Measurements from ENCODE around the gene LOX.

LOX gene, protein sequence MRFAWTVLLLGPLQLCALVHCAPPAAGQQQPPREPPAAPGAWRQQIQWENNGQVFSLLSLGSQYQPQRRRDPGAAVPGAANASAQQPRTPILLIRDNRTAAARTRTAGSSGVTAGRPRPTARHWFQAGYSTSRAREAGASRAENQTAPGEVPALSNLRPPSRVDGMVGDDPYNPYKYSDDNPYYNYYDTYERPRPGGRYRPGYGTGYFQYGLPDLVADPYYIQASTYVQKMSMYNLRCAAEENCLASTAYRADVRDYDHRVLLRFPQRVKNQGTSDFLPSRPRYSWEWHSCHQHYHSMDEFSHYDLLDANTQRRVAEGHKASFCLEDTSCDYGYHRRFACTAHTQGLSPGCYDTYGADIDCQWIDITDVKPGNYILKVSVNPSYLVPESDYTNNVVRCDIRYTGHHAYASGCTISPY

DNA sequence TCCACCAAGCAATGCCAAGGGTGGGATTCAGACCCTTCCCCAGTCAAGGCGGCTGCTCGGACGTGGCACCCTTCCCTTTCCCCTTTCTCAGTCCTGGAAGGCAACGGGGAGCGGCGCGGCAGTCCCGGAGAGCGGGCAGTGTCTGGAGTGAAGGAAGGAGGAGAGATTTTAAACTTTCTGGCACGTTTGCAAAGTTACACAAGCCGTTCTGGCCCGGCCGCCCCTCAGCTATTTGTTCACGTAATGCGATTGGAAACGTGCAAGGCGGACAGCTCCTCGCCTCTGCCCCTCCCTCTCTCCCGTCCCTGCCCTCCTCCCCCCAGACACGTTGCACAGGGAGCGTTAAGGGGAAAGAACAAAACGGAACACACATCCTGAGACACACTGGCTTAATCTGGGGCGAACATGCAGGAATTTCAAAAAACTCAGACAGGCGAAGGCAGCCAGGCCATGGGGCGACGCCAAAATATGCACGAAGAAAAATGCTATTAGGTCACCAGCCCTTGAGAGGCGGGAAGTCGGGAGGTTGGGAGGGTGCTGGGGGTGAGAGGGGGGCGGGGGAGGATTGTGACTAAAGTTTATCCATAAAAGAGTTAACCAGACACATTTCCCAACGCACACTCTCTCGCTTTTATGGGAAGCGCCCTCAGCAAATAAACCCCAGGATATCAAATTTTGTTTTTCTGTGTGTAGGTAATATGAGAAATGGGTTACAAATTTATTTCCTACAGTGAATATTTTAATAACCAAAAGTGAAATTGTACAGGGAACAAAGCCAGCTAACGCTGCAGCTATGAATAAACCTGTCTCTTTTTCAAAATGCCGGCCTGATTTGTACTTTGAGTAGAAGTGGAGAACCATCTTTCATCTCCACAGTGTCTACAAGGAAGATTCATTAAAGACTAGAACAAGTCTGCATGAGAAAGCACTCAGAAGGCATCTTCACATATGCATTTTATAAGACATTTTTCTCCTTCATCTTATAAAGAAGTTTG is at the start of gene LOX:
LOX (minus strand) TSS at position 144 of the 995 bp plus-strand sequence. CDS start 274 bp downstream, outside the sequence.
- H3K4me3 ChIP-seq (ENCODE audit: low read depth, low read length): peak within 1 kb of the TSS; percentile 80
- no peaks in the 10 kb centered on the region for H3K9me3 ChIP-seq (ENCODE audit: control insufficient read depth, insufficient read depth, low read length)
- H3K4me1 ChIP-seq (ENCODE audit: control insufficient read depth, insufficient read depth, low read length): no peaks in the 10 kb centered on the region
- H3K36me3 ChIP-seq (ENCODE audit: control insufficient read depth, insufficient read depth, low read length): no peaks in the 10 kb centered on the region
- H3K9ac ChIP-seq (ENCODE audit: low read depth, low read length): peak within 1 kb of the TSS; percentile 55
- peaks cover 36% of the 10 kb centered on the region for H3K27me3 ChIP-seq (ENCODE audit: control insufficient read depth, insufficient read depth, low read length)

DNA sequence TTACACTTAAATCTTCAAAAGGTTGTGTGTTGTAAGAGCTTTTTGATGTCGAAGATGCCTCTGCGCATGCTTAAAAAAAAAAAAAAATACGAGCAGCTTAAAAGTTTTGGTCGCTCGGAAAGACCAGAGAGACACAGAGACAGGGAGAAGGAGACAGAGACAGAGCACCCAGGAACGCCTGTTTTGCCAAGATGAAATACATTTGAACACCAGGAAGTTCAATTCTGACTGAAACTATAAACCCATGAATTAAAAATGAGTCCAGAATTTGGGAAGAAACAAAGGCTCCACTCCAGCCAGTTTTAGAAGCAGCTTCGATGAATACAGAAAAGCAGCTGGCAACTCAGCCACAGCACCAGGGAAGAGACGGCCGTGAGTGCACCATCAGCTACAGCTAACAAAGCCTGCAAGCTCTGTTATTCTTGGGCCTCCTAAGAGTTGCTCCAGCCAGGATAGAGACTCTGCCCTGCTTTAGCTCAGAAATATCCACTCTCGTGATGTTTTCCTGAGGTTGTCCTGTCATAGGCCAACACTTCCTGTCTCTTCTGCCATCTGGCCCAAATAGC is 48.8 kb upstream of the LOX start:
- H3K36me3 ChIP-seq (ENCODE audit: control insufficient read depth, insufficient read depth, low read length): no peaks in the 10 kb centered on the region
- no peaks in the 10 kb centered on the region for H3K4me1 ChIP-seq (ENCODE audit: control insufficient read depth, insufficient read depth, low read length)
- no peaks in the 10 kb centered on the region for H3K9me3 ChIP-seq (ENCODE audit: control insufficient read depth, insufficient read depth, low read length)
- no peak overlapping the region for H3K4me3 ChIP-seq (ENCODE audit: low read depth, low read length)
- no peak overlapping the region for H3K9ac ChIP-seq (ENCODE audit: low read depth, low read length)
- no peaks in the 10 kb centered on the region for H3K27me3 ChIP-seq (ENCODE audit: control insufficient read depth, insufficient read depth, low read length)

DNA sequence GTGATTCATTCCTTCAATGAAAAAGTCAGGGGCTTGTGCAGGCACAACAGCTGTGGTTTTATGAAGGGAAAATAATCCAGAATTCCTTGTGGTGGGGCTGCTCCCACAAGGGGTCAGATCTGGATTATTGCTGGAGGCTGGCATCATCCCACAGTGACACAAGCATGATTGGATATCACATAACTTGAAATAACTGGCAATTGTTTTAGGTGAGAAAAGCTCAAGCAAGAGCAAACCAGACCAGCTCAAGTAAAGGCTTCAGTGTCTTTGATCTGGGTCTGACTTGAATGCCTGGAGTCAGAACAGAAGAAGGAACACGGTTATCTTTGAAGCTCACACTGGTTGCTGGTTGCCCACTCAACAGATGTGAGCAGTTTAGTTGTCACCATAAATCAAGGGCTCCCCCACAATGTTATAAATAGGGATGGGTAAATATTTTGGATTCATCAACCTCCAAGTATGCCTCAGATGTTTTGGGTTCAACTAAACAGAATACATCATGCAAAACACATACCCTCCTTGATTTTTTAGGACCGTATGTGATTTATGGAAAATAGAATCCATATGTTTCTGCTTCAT is 48.2 kb upstream of the LOX start:
- no peak overlapping the region for H3K4me3 ChIP-seq (ENCODE audit: low read depth, low read length)
- H3K36me3 ChIP-seq (ENCODE audit: control insufficient read depth, insufficient read depth, low read length): no peaks in the 10 kb centered on the region
- no peaks in the 10 kb centered on the region for H3K27me3 ChIP-seq (ENCODE audit: control insufficient read depth, insufficient read depth, low read length)
- H3K4me1 ChIP-seq (ENCODE audit: control insufficient read depth, insufficient read depth, low read length): no peaks in the 10 kb centered on the region
- H3K9ac ChIP-seq (ENCODE audit: low read depth, low read length): no peak overlapping the region
- no peaks in the 10 kb centered on the region for H3K9me3 ChIP-seq (ENCODE audit: control insufficient read depth, insufficient read depth, low read length)

DNA sequence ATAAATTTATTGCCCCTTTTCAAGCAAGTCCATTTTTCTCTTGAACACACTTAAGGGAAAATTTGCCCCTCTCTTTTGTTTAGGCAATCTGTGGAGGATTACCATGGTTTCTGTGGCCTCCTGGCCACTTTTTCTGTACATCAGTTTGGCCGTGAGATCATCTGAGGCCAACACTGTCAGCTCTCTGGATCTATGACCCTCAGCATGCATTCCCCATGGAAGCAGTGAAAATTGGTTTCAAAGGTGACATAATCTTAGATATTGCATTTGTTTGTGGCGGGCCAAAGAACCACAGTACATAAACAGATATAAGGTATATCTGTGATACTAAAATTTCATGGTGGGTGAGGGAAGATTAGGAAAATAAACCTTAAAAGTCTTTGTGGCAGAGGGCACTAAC is 46.7 kb upstream of the LOX start:
- H3K9ac ChIP-seq (ENCODE audit: low read depth, low read length): no peak overlapping the region
- H3K4me1 ChIP-seq (ENCODE audit: control insufficient read depth, insufficient read depth, low read length): no peaks in the 10 kb centered on the region
- H3K27me3 ChIP-seq (ENCODE audit: control insufficient read depth, insufficient read depth, low read length): no peaks in the 10 kb centered on the region

DNA sequence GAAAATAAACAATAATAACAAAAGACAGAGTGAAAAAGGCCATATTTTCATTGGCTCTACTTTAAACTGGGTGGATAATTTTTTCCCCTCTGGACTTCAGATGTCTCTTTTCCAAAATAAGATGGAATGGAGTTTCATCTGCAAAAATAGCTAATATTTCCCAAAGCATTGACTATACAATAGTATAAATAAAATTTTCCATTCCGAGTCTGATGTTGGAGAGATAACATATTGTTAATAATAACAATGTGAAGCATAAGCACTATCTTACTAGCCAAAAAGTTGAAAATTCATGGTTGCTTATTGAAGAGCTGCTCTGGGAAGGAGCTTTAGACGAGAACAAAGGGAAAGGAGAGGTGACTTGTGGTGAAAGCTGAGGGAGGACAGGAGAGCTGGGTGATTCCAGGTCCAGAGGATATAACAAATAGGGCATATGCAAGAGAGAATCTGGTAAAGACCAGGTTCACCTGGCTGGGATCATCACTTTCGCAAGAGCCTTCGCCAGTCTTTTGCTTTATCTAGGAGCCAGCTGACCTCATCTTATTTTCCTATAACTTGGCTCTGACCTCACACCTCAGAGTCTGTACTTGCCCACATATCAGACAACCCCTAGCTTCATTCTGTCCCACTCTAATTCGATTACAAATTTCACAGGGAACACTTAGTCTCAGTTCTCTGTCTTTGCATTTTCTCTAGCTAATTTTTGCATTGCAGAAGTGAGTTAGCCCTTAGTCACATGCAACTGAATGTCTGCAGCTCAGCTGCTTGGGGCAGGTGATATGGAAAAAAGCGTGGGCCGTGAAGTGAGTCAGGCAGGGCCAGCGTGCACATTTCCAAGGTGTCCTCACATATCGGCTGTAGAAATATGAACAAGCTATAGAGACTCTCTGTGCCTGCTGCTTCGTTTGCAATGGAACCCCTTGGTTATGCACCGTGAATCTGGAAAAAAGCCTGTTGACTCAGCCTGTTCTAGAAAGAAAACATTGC is 43.7 kb upstream of the LOX start:
- Histone ChIP-seq H3K9me3 (ENCODE audit: control insufficient read depth, insufficient read depth, low read length) (no peaks in the 10 kb centered on the region), H3K27me3 (ENCODE audit: control insufficient read depth, insufficient read depth, low read length) (no peaks in the 10 kb centered on the region), H3K36me3 (ENCODE audit: control insufficient read depth, insufficient read depth, low read length) (no peaks in the 10 kb centered on the region), H3K9ac (ENCODE audit: low read depth, low read length) (no peak overlapping the region), H3K4me3 (ENCODE audit: low read depth, low read length) (no peak overlapping the region), H3K4me1 (ENCODE audit: control insufficient read depth, insufficient read depth, low read length) (no peaks in the 10 kb centered on the region)

More for the DNA sequence above, 46.7 kb upstream of the LOX start:
- no peak overlapping the region for H3K4me3 ChIP-seq (ENCODE audit: low read depth, low read length)
- no peaks in the 10 kb centered on the region for H3K36me3 ChIP-seq (ENCODE audit: control insufficient read depth, insufficient read depth, low read length)
- no peaks in the 10 kb centered on the region for H3K9me3 ChIP-seq (ENCODE audit: control insufficient read depth, insufficient read depth, low read length)

DNA sequence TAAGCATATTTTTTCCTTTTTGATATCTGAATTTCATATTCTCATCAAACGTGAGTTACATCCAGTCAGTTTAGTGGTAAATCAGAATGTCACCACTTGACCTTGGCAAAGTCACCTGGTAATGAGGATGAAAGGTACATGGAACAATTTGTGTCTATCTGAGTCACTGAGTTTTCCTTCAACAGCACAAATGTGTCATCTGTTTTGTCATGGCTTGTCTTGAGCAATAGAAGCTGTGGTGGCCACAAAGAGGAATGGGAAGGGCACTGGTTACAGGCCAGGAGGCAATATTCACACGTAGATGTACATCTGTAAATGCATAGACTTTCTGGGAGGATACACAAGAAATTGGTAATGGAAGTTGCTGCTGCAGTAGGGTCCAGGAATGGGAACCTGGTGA is 42.9 kb upstream of the LOX start:
- Histone ChIP-seq H3K4me3 (ENCODE audit: low read depth, low read length) (no peak overlapping the region), H3K36me3 (ENCODE audit: control insufficient read depth, insufficient read depth, low read length) (no peaks in the 10 kb centered on the region), H3K9me3 (ENCODE audit: control insufficient read depth, insufficient read depth, low read length) (no peaks in the 10 kb centered on the region), H3K27me3 (ENCODE audit: control insufficient read depth, insufficient read depth, low read length) (no peaks in the 10 kb centered on the region), H3K9ac (ENCODE audit: low read depth, low read length) (no peak overlapping the region), H3K4me1 (ENCODE audit: control insufficient read depth, insufficient read depth, low read length) (no peaks in the 10 kb centered on the region)

DNA sequence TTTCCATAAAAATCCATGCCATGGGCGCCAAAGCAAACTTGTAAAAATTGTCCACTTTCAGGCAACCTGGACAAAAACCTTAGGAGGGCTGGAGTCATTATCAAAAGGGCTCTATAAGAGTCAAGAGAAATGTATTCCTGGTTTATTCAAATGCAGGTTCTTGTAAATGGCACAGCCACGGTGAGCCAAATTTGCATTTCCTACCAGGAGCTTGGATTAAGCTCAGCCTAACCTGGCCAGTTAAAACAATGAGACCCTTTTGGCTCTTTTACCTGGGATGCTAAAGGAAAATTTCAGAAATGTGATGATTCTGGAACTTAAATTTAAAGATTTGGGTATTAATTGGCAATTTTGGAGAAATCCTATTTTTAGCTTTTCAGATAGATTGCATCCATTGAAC is 42.4 kb upstream of the LOX start:
- H3K9ac ChIP-seq (ENCODE audit: low read depth, low read length): no peak overlapping the region
- no peaks in the 10 kb centered on the region for H3K9me3 ChIP-seq (ENCODE audit: control insufficient read depth, insufficient read depth, low read length)
- H3K4me3 ChIP-seq (ENCODE audit: low read depth, low read length): no peak overlapping the region
- no peaks in the 10 kb centered on the region for H3K36me3 ChIP-seq (ENCODE audit: control insufficient read depth, insufficient read depth, low read length)
- H3K27me3 ChIP-seq (ENCODE audit: control insufficient read depth, insufficient read depth, low read length): no peaks in the 10 kb centered on the region
- H3K4me1 ChIP-seq (ENCODE audit: control insufficient read depth, insufficient read depth, low read length): no peaks in the 10 kb centered on the region

DNA sequence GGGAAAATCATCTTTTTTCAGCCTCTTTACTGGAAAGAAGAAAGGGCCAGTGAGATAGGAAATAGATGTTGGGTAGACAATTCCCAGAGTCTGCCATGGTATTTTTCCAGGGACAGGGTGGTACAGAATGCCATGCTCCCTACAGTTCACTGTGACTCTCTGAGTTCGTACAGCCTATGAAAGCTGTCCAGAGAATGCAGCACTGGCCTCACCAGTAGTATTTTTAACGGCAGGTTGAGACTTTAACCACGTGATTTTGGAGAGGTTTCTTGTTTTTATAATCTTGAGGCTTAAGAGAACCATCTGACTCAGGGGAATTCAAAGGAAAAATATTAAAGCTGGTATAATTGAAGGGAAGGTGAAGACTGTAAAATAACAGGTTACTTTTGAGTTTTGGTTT is 41.1 kb upstream of the LOX start:
- H3K9ac ChIP-seq (ENCODE audit: low read depth, low read length): no peak overlapping the region
- no peaks in the 10 kb centered on the region for H3K27me3 ChIP-seq (ENCODE audit: control insufficient read depth, insufficient read depth, low read length)
- no peaks in the 10 kb centered on the region for H3K9me3 ChIP-seq (ENCODE audit: control insufficient read depth, insufficient read depth, low read length)
- no peaks in the 10 kb centered on the region for H3K36me3 ChIP-seq (ENCODE audit: control insufficient read depth, insufficient read depth, low read length)
- H3K4me1 ChIP-seq (ENCODE audit: control insufficient read depth, insufficient read depth, low read length): no peaks in the 10 kb centered on the region
- no peak overlapping the region for H3K4me3 ChIP-seq (ENCODE audit: low read depth, low read length)

DNA sequence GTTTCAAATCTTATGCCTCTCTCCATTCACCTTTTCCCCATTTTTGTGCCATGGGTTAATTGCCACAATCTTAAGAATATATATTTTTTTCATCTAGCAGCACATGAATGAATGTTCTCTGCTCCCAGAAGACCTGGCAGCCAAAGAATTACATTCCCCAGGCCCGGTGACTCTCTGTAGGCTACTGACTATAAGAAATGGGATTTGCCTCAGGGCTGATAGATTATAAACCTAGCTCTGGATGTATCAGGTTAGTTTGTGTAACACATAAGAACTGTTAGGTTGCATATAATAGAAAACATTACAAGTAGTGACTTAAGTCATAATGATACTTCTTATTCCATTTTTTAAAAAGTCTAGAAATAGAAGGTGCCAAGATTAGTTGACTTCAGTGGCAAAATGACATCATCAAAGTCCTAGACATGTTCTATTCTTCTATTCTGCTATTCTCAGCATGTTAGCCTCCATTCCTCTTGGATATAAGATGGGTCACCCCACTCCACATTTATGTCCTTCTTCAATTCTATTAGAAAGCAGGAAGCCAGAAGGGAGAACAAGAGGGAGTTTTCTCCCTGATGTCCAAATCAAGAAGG is 40.4 kb upstream of the LOX start:
- Histone ChIP-seq H3K4me1 (ENCODE audit: control insufficient read depth, insufficient read depth, low read length) (no peaks in the 10 kb centered on the region), H3K9me3 (ENCODE audit: control insufficient read depth, insufficient read depth, low read length) (no peaks in the 10 kb centered on the region), H3K9ac (ENCODE audit: low read depth, low read length) (no peak overlapping the region), H3K36me3 (ENCODE audit: control insufficient read depth, insufficient read depth, low read length) (no peaks in the 10 kb centered on the region), H3K27me3 (ENCODE audit: control insufficient read depth, insufficient read depth, low read length) (no peaks in the 10 kb centered on the region), H3K4me3 (ENCODE audit: low read depth, low read length) (no peak overlapping the region)

DNA sequence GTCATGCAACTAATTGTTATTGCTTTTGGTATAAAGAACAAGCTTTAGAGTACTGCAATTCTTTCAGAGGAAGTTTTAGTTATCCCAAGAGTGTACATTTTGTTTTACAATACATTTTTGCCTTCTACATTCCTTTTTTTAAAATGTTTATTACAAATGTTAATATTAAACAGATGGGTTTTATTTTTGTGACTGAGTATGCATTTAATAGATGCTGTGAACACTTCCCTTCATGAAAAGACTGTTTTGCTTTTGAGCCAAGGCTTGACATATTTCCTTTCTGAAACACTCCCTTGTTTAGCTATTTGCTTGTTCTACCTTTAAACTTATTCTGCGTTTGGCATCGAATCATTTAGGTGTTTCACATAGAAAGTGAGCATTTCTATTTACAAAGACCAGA is 36.4 kb upstream of the LOX start:
- H3K36me3 ChIP-seq (ENCODE audit: control insufficient read depth, insufficient read depth, low read length): no peaks in the 10 kb centered on the region
- H3K9me3 ChIP-seq (ENCODE audit: control insufficient read depth, insufficient read depth, low read length): no peaks in the 10 kb centered on the region
- H3K4me3 ChIP-seq (ENCODE audit: low read depth, low read length): no peak overlapping the region
- H3K9ac ChIP-seq (ENCODE audit: low read depth, low read length): no peak overlapping the region
- H3K4me1 ChIP-seq (ENCODE audit: control insufficient read depth, insufficient read depth, low read length): no peaks in the 10 kb centered on the region
- no peaks in the 10 kb centered on the region for H3K27me3 ChIP-seq (ENCODE audit: control insufficient read depth, insufficient read depth, low read length)
